ENCODE data around the gene TNFAIP8. TPM values are rescaled to one million over a fixed set of nuclear protein-coding genes. Genes with fewer than 3 reads are reported as not detected.

Gene TNFAIP8
- total and polyA plus RNA-seq, 9 donors: 1.4 to 14.6 (median 5.0) TPM

DNA sequence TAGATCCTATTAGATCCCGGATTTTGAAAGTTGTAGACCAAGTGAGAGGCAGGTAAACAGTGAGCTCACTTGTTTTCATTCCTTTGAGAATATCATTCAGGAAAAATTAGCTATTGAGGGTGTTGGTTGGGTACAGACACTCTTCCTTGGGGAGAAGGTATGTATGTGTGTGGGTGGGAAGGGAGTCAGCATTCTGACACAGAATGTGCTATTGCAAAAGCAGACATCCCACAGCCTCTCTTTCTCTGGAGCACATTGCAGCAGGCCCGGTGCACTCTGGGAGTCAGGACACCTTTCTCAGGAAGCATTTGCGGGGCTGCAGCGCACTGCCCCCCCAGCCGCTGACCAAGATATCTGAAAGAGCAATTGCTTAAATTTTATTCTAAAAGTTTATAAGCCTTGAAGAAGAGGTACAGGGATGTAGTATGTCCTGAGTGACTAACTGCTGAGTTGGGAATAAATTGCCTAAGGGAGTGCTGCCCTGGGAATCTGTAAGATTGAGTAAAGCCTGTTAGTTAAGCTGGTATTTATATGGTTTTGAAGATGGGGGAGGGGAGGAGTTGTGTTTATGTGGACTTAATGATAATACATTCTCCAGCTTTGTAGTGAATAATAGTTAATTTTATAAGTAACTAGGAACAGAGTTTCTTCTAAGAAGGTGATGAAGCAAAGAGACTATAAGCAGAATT, 5.2 kb downstream of the TNFAIP8 start:
- Histone ChIP-seq H3K36me3 (no peaks in the 10 kb centered on the region), H3K27me3 (no peaks in the 10 kb centered on the region), H3K27ac (no peak overlapping the region), H3K9me3 (no peaks in the 10 kb centered on the region), H3K4me1 (ENCODE audit: insufficient read depth) (no peaks in the 10 kb centered on the region), H3K4me3 (no peak overlapping the region)
- WGBS, 3 donors: 67 to 86% (median 81%) methylated on average over 5 of the region's 5 CpGs
- intact Hi-C loops (cut with DNase I): no loop called here
- no peak for DNase-seq
- no peak for TF ChIP-seq POLR2A (IDR thresholded peaks at IDR 0.05)
- TF ChIP-seq, protein P1, sequence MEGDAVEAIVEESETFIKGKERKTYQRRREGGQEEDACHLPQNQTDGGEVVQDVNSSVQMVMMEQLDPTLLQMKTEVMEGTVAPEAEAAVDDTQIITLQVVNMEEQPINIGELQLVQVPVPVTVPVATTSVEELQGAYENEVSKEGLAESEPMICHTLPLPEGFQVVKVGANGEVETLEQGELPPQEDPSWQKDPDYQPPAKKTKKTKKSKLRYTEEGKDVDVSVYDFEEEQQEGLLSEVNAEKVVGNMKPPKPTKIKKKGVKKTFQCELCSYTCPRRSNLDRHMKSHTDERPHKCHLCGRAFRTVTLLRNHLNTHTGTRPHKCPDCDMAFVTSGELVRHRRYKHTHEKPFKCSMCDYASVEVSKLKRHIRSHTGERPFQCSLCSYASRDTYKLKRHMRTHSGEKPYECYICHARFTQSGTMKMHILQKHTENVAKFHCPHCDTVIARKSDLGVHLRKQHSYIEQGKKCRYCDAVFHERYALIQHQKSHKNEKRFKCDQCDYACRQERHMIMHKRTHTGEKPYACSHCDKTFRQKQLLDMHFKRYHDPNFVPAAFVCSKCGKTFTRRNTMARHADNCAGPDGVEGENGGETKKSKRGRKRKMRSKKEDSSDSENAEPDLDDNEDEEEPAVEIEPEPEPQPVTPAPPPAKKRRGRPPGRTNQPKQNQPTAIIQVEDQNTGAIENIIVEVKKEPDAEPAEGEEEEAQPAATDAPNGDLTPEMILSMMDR (IDR thresholded peaks at IDR 0.05): no peak
- TF ChIP-seq EP300 (IDR thresholded peaks at IDR 0.05): no peak

- TF ChIP-seq EP300 (IDR thresholded peaks at IDR 0.05) (no peak), POLR2A (IDR thresholded peaks at IDR 0.05) (no peak)
- TF ChIP-seq, protein P1 (IDR thresholded peaks at IDR 0.05): no peak
These were observed 5.8 kb downstream of the TNFAIP8 start for GRCh38 chr5:119361594-119362125.

DNA sequence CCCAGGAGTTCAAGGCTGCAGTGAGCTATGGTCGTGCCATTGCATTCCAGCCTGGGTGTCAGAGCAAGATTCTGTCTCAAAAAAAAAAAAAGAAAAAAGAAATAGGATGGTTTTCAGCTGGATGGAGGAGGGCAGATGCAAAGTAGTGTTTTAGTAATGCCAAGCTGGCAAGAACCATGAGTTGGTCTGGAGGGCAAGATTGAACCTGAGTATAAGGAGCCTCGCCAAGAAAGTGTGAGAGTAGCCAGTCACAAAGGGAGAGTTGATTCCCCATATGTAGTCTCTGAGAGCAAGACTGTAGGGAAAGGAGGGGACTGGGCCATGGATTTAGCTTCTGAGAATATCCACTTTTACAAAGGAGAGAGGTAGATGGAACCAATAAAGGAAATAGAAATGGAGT, 6.9 kb downstream of the TNFAIP8 start:
- Histone ChIP-seq H3K4me1 (ENCODE audit: insufficient read depth) (no peaks in the 10 kb centered on the region), H3K36me3 (no peaks in the 10 kb centered on the region), H3K4me3 (no peak overlapping the region), H3K9me3 (no peaks in the 10 kb centered on the region), H3K27me3 (no peaks in the 10 kb centered on the region), H3K27ac (no peak overlapping the region)
- WGBS, 3 donors: 70 to 97% (median 96%) methylated on average over 2 of the region's 2 CpGs
- no peak for TF ChIP-seq POLR2A (IDR thresholded peaks at IDR 0.05)
- TF ChIP-seq, protein P1 (IDR thresholded peaks at IDR 0.05): no peak
- TF ChIP-seq EP300 (IDR thresholded peaks at IDR 0.05): no peak
- intact Hi-C loops (cut with DNase I): no loop called here
- no peak for DNase-seq

More at GRCh38 chr5:119361594-119362125, 5.8 kb downstream of the TNFAIP8 start:
- 91 to 94% (median 94%) methylated on average over 2 of the region's 2 CpGs for WGBS, 3 donors
- no peaks in the 10 kb centered on the region for H3K27me3 ChIP-seq
- intact Hi-C loops (cut with DNase I): no loop called here
- H3K4me3 ChIP-seq: no peak overlapping the region
- H3K36me3 ChIP-seq: no peaks in the 10 kb centered on the region
- no peaks in the 10 kb centered on the region for H3K4me1 ChIP-seq (ENCODE audit: insufficient read depth)
- no peaks in the 10 kb centered on the region for H3K9me3 ChIP-seq
- DNase-seq: no peak
- no peak overlapping the region for H3K27ac ChIP-seq

DNA sequence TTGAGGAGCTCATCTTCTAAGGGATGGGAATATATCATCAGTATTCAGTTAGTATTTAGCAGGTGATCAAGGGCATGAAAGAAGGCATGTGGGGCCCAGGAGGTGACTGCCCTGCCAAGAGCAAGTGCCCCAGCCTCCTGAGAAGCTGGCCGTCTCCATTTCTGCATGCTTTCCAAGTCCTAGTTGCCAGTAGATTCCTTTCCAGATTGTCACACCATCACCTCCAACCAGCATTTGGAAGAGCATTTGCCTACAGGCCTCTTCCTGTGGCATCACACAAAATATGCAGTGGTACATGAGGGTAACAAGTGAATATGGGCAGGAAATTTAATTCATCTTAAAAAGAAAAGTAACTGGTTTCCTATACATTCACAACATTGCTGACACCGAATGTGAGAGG, 7.5 kb downstream of the TNFAIP8 start:
- H3K27me3 ChIP-seq: no peaks in the 10 kb centered on the region
- H3K9me3 ChIP-seq: no peaks in the 10 kb centered on the region
- intact Hi-C loops (cut with DNase I): no loop called here
- 87 to 96% (median 94%) methylated on average over 2 of the region's 2 CpGs for WGBS, 3 donors
- H3K4me3 ChIP-seq: no peak overlapping the region
- no peak for DNase-seq
- TF ChIP-seq, protein P1 (IDR thresholded peaks at IDR 0.05): no peak
- TF ChIP-seq POLR2A (IDR thresholded peaks at IDR 0.05) (no peak), EP300 (IDR thresholded peaks at IDR 0.05) (no peak)
- H3K4me1 ChIP-seq (ENCODE audit: insufficient read depth): no peaks in the 10 kb centered on the region
- H3K36me3 ChIP-seq: no peaks in the 10 kb centered on the region
- H3K27ac ChIP-seq: no peak overlapping the region

All from ovary (tissue), 9 donors.